Endodermal cell (in vitro differentiated cells): ENCODE measurements around the gene ROS1. TPM values are rescaled to one million over a fixed set of nuclear protein-coding genes. Genes with fewer than 3 reads are reported as not detected.

ENCODE experiments used
- DNase-seq: peaks from one replicate; pipeline ENCODE4 v3.0.0-alpha.2; 2017
- H3K27ac ChIP-seq: 2 replicates; pipeline ENCODE4 v1.5.1; 2013; ENCODE audit warnings: mild to moderate bottlenecking, low read depth, low read length, moderate library complexity
- H3K27me3 ChIP-seq: 2 replicates; pipeline ENCODE4 v1.6.1; 2013; ENCODE audit warnings: mild to moderate bottlenecking, low read length, moderate library complexity; ENCODE audit not compliant: insufficient read depth, control insufficient read depth, poor library complexity, severe bottlenecking
- H3K36me3 ChIP-seq: 2 replicates; pipeline ENCODE4 v1.7.0; 2013; ENCODE audit warnings: mild to moderate bottlenecking, low read length, moderate library complexity; ENCODE audit not compliant: control insufficient read depth, insufficient read depth
- H3K4me1 ChIP-seq: one replicate; pipeline ENCODE4 v1.7.0; 2013; ENCODE audit warnings: low read length; ENCODE audit not compliant: control insufficient read depth, insufficient read depth
- H3K4me3 ChIP-seq: 2 replicates; pipeline ENCODE4 v1.5.1; 2013; ENCODE audit warnings: mild to moderate bottlenecking, low read length, moderate library complexity
- H3K9ac ChIP-seq: 2 replicates; pipeline ENCODE4 v1.6.1; 2013; ENCODE audit warnings: mild to moderate bottlenecking, low read length, moderate library complexity; ENCODE audit not compliant: poor library complexity, severe bottlenecking; ENCODE audit errors: extremely low read depth
- H3K9me3 ChIP-seq: 2 replicates; pipeline ENCODE4 v1.6.1; 2013; ENCODE audit warnings: mild to moderate bottlenecking, low read length, moderate library complexity; ENCODE audit not compliant: control insufficient read depth
- H3K27ac Mint-ChIP-seq: 2 replicates; pipeline ENCODE4 v1.8.0; 2020; ENCODE audit warnings: mixed read lengths
- H3K27me3 Mint-ChIP-seq: 2 replicates; pipeline ENCODE4 v1.8.0; 2021; ENCODE audit warnings: mild to moderate bottlenecking, mixed read lengths; ENCODE audit not compliant: insufficient read depth
- H3K36me3 Mint-ChIP-seq: 2 replicates; pipeline ENCODE4 v1.8.0; 2020; ENCODE audit warnings: low read depth, mixed read lengths
- H3K4me1 Mint-ChIP-seq: 2 replicates; pipeline ENCODE4 v1.8.0; 2020; ENCODE audit warnings: mixed read lengths
- H3K4me3 Mint-ChIP-seq: 2 replicates; pipeline ENCODE4 v1.8.0; 2020; ENCODE audit warnings: mild to moderate bottlenecking, moderate library complexity, mixed read lengths
- H3K9me3 Mint-ChIP-seq: 2 replicates; pipeline ENCODE4 v1.8.0; 2020; ENCODE audit warnings: mild to moderate bottlenecking, mixed read lengths
- CTCF ChIP-seq: fragments of 200-600 bp; sonication (generic); conservative IDR thresholded peaks from 2 replicates; pipeline ENCODE4 v1.5.0; 2021; ENCODE audit warnings: antibody characterized with exemption, mild to moderate bottlenecking
- WGBS, 2 experiments: methylation state at CpG; one replicate each; pipeline versions ENCODE4 v1.1.5 to v1.1.7; 2013; ENCODE audit warnings: missing lambda C conversion rate in 2 of 2, mixed read lengths in 1 of 2; ENCODE audit not compliant: insufficient coverage in 1 of 2, insufficient read length in 1 of 2; 5-methylcytosine and 5-hydroxymethylcytosine counted together
- total RNA-seq, 2 donors: library from RNA; stranded (reverse); fragmentation: NEBNext Ultra II Directional in 1 of 2; extraction: Animal tissue kit (Norgen Biotek cat#: 25700) in 1 of 2; gene quantifications; 2 replicates in 1 of 2; 3 replicates in 1 of 2; pipeline ENCODE4 v1.2.1, GENCODE V29; 2021

The ROS1 gene
- total RNA-seq, 2 donors from 2014 or later, result not detected

DNA sequence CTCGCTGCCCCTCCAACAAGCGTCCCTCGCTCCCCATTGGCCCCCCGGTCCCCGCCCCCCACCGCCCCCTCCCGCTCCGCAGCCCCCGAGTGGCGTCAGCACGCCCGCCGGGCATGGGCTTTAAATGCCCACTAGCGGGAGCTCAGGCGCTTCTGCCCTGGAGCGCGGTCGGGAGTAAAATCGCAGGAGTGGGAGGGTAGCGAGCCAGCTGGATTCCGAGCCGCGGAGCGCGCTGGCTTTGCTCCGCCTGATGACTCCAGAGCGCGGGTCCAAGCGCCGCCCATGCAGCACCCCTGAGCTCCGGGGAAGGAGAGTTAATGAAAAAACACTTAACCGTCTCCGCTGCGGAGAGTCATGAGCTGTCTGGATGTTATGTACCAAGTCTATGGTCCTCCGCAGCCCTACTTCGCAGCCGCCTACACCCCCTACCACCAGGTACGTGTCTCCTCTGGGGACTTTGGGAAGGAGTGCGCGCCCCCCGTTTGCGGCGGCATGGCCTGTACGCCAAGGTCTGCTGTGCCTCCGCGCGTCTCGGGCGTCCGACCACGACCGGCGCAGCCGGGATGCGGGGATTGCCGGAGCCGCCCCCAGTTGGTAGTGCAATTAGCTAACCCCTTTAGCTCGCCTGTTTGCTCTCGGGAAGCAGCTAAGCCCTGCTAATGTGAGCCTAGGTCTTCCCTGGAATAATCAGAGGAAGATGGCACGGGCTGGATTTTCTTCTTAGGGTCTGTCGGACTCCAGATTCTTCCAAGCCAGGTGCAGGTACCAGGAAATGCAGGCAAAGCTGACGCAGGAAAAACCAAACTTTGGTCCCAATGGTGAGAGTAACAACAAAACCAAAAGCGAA lies 160.1 kb downstream of the ROS1 start, which contains the start of gene VGLL2:
Gene VGLL2 (plus strand): TSS at position 149 of the 847 bp plus-strand sequence. CDS start 206 bp downstream, at position 355.
- no peak within 1 kb of the TSS for H3K9ac ChIP-seq
- H3K36me3 ChIP-seq, result no peaks in the 10 kb centered on the region
- peak; percentile 24 for TF ChIP-seq CTCF
- no peak within 1 kb of the TSS for H3K27ac Mint-ChIP-seq
- peaks cover 20% of the 10 kb centered on the region for H3K4me1 Mint-ChIP-seq
- H3K27me3 Mint-ChIP-seq, result peaks cover 91% of the 10 kb centered on the region
- no peaks in the 10 kb centered on the region for H3K9me3 ChIP-seq
- peak within 1 kb of the TSS; percentile 57 for H3K4me3 Mint-ChIP-seq
- no peak within 1 kb of the TSS for H3K27ac ChIP-seq
- H3K4me3 ChIP-seq, result peak within 1 kb of the TSS; percentile 78
- 0 to 1% methylated on average over 23 to 59 of the region's 63 CpGs for WGBS, 2 experiments
- H3K27me3 ChIP-seq, result peaks cover 99% of the 10 kb centered on the region
- H3K9me3 Mint-ChIP-seq, result no peaks in the 10 kb centered on the region
- no peaks in the 10 kb centered on the region for H3K36me3 Mint-ChIP-seq
- H3K4me1 ChIP-seq, result no peaks in the 10 kb centered on the region
- DNase-seq, result peak; percentile 86

GRCh38 chr6:117264692-117265409 lies 160.9 kb downstream of the ROS1 start:
- Histone ChIP-seq H3K4me3 (peak overlapping the region; percentile 78), H3K27ac (no peak overlapping the region), H3K4me1 (no peaks in the 10 kb centered on the region), H3K27me3 (peaks cover 99% of the 10 kb centered on the region), H3K9me3 (no peaks in the 10 kb centered on the region), H3K9ac (no peak overlapping the region), H3K36me3 (no peaks in the 10 kb centered on the region)
- H3K4me3 Mint-ChIP-seq, result peak overlapping the region; percentile 57
- TF ChIP-seq CTCF, result no peak
- peaks cover 19% of the 10 kb centered on the region for H3K4me1 Mint-ChIP-seq
- DNase-seq, result peak; percentile 67
- H3K36me3 Mint-ChIP-seq, result no peaks in the 10 kb centered on the region
- 3% methylated on average over 18 to 39 of the region's 39 CpGs for WGBS, 2 experiments
- no peaks in the 10 kb centered on the region for H3K9me3 Mint-ChIP-seq
- peaks cover 83% of the 10 kb centered on the region for H3K27me3 Mint-ChIP-seq
- no peak overlapping the region for H3K27ac Mint-ChIP-seq

- no peaks in the 10 kb centered on the region for H3K9me3 Mint-ChIP-seq
- Histone ChIP-seq H3K4me1 (no peaks in the 10 kb centered on the region), H3K9ac (no peak overlapping the region), H3K4me3 (peak overlapping the region; percentile 78), H3K36me3 (no peaks in the 10 kb centered on the region), H3K27me3 (peaks cover 99% of the 10 kb centered on the region), H3K27ac (no peak overlapping the region), H3K9me3 (no peaks in the 10 kb centered on the region)
- peaks cover 78% of the 10 kb centered on the region for H3K27me3 Mint-ChIP-seq
- peak overlapping the region; percentile 57 for H3K4me3 Mint-ChIP-seq
- WGBS, 2 experiments, result 25 to 30% methylated on average over 8 of the region's 8 CpGs
- TF ChIP-seq CTCF, result no peak
- H3K36me3 Mint-ChIP-seq, result no peaks in the 10 kb centered on the region
- H3K27ac Mint-ChIP-seq, result no peak overlapping the region
- no peak for DNase-seq
- H3K4me1 Mint-ChIP-seq, result peaks cover 17% of the 10 kb centered on the region
Measured at GRCh38 chr6:117264369-117264691, 161.4 kb downstream of the ROS1 start.
